ENCODE data around the gene SRRD.
"Not testable (repeated sequence)": the region's sequence is repeated elsewhere in the genome, so short reads cannot be mapped to it uniquely, and the experiment has no call there.

SRRD gene

GRCh38 chr22:26483439-26484359, at the start of gene SRRD, which contains the start of gene HPS4:
SRRD (plus strand) TSS chr22:26483877; CDS start chr22:26483891, 14 bp downstream.
HPS4 (minus strand) TSS chr22:26483783; CDS start chr22:26481762, 2,021 bp downstream.
- DNase-seq: peak; percentile 90

- no peak for DNase-seq
These were observed 48.2 kb upstream of the SRRD start for GRCh38 chr22:26435327-26436093.

- no peak for DNase-seq
These were observed 46.7 kb upstream of the SRRD start for GRCh38 chr22:26436903-26437515.

GRCh38 chr22:26437694-26438392, 45.8 kb upstream of the SRRD start:
- DNase-seq: no peak

- DNase-seq: not testable (repeated sequence)
These were observed 44.9 kb upstream of the SRRD start for GRCh38 chr22:26438776-26439175.

GRCh38 chr22:26439559-26439958, 44.1 kb upstream of the SRRD start:
- DNase-seq: no peak

GRCh38 chr22:26442086-26442756, 41.5 kb upstream of the SRRD start:
- no peak for DNase-seq

GRCh38 chr22:26443901-26444690, 39.6 kb upstream of the SRRD start:
- no peak for DNase-seq

- DNase-seq: no peak
These were observed 38.9 kb upstream of the SRRD start for GRCh38 chr22:26444777-26445176.

- DNase-seq: no peak
These were observed 38.0 kb upstream of the SRRD start for GRCh38 chr22:26445577-26446275.

GRCh38 chr22:26446808-26447515, 36.7 kb upstream of the SRRD start:
- DNase-seq: no peak

- no peak for DNase-seq
These were observed 35.9 kb upstream of the SRRD start for GRCh38 chr22:26447584-26448329.

- DNase-seq: no peak
These were observed 35.3 kb upstream of the SRRD start for GRCh38 chr22:26448334-26448733.

GRCh38 chr22:26448941-26449340, 34.7 kb upstream of the SRRD start:
- no peak for DNase-seq

- DNase-seq: no peak
These were observed 33.1 kb upstream of the SRRD start for GRCh38 chr22:26450453-26451185.

- no peak for DNase-seq
These were observed 31.3 kb upstream of the SRRD start for GRCh38 chr22:26452236-26453016.

- DNase-seq: no peak
These were observed 30.5 kb upstream of the SRRD start for GRCh38 chr22:26453216-26453615.
